ENCODE data around the gene TMOD4. TPM values are rescaled to one million over a fixed set of nuclear protein-coding genes. Genes with fewer than 3 reads are reported as not detected.

Gene TMOD4
- total RNA-seq, 1 donor, result not detected

Other genes with a start within 250 kb of the TMOD4 start
- 26.1 and 34.1 TPM in 2 replicates for gene SETDB1, start 249.6 kb downstream of the TMOD4 start, total RNA-seq
- 89.9 and 142 TPM in 2 replicates for gene CERS2, start 201.1 kb downstream of the TMOD4 start, total RNA-seq
- gene ANXA9, start 193.7 kb downstream of the TMOD4 start, total RNA-seq, result 0.32 and 0.86 TPM in 2 replicates
- 10.8 and 11.0 TPM in 2 replicates for gene MINDY1, start 169.1 kb downstream of the TMOD4 start, total RNA-seq
- gene PRUNE1, start 167.5 kb downstream of the TMOD4 start, total RNA-seq, result 9.7 and 12.1 TPM in 2 replicates
- under 0.01 TPM in 2 replicates for gene BNIPL, start 139.4 kb downstream of the TMOD4 start, total RNA-seq
- gene C1orf56, start 128.2 kb downstream of the TMOD4 start, total RNA-seq, result 2.6 and 3.0 TPM in 2 replicates
- 47.0 and 68.2 TPM in 2 replicates for gene CDC42SE1, start 116.4 kb downstream of the TMOD4 start, total RNA-seq
- gene MLLT11, start 115.6 kb downstream of the TMOD4 start, total RNA-seq, result 8.1 and 9.1 TPM in 2 replicates
- 7.1 and 9.5 TPM in 2 replicates for gene GABPB2, start 105.2 kb downstream of the TMOD4 start, total RNA-seq
- 0.86 and 1.3 TPM in 2 replicates for gene SEMA6C, start 29.4 kb downstream of the TMOD4 start, total RNA-seq
- not detected in 2 replicates for gene TNFAIP8L2, start 19.3 kb downstream of the TMOD4 start, total RNA-seq
- gene LYSMD1, start 10.1 kb downstream of the TMOD4 start, total RNA-seq, result 10.0 and 11.7 TPM in 2 replicates
- 23.7 and 31.2 TPM in 2 replicates for gene SCNM1, start 9.8 kb downstream of the TMOD4 start, total RNA-seq
- gene VPS72, start 14.2 kb upstream of the TMOD4 start, total RNA-seq, result 40.3 and 44.0 TPM in 2 replicates
- gene PIP5K1A, start 22.6 kb upstream of the TMOD4 start, total RNA-seq, result 78.3 and 131 TPM in 2 replicates
- gene PSMD4, start 78.8 kb upstream of the TMOD4 start, total RNA-seq, result 135 and 139 TPM in 2 replicates
- gene ZNF687, start 106.3 kb upstream of the TMOD4 start, total RNA-seq, result 12.6 and 16.4 TPM in 2 replicates
- 61.2 and 85.5 TPM in 2 replicates for gene PI4KB, start 151.4 kb upstream of the TMOD4 start, total RNA-seq
- 34.8 and 58.7 TPM in 2 replicates for gene RFX5, start 171.3 kb upstream of the TMOD4 start, total RNA-seq
- gene SELENBP1, start 196.7 kb upstream of the TMOD4 start, total RNA-seq, result 23.3 and 27.7 TPM in 2 replicates
- gene PSMB4, start 223.6 kb upstream of the TMOD4 start, total RNA-seq, result 427 and 490 TPM in 2 replicates

Data from fibroblast of villous mesenchyme (primary cell).